ENCODE measurements around the gene INPP5A.
"Not testable (repeated sequence)": the region's sequence is repeated elsewhere in the genome, so short reads cannot be mapped to it uniquely, and the experiment has no call there.

The INPP5A gene

DNA sequence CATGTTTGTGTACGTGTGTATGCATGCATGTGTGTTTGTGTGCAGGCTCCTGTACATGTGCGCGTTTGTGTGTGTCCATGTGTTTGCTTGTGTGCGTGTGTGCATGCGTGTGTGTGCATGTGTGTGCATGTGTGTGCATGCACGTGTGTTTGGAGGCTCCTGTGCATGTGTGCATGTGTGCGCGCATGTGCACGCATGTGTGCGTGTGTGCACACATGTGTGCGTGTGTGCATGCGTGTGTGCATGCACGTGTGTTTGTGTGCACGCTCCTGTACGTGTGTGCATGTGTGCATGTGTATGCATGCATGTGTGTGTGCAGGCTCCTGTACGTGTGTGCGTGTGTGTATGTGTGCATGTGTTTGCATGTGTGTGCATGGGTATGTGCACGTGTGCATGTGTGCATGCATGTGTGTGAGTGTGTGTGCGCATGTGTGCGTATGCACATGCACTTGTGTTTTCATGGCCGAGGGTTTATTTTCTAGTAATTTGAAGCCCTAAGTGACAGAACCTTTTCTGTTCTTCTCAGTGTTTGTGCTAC lies 59.2 kb downstream of the INPP5A start:
- no peak for DNase-seq (ENCODE audit: low spot score)

DNA sequence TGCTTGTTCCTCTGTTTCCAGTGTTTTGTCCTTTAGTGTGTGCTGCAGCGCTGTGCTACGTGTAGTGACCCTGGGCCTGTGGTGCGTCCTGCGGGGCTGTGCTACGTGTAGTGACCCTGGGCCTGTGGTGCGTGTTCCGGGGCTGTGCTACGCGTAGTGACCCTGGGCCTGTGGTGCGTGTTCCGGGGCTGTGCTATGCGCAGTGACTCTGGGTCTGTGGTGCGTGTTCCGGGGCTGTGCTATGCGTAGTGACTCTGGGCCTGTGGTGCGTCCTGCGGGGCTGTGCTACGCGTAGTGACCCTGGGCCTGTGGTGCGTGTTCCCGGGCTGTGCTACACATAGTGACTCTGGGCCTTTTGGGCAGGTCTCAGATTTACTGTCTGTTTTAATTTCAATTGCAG lies 60.1 kb downstream of the INPP5A start:
- DNase-seq (ENCODE audit: low spot score) = no peak

DNA sequence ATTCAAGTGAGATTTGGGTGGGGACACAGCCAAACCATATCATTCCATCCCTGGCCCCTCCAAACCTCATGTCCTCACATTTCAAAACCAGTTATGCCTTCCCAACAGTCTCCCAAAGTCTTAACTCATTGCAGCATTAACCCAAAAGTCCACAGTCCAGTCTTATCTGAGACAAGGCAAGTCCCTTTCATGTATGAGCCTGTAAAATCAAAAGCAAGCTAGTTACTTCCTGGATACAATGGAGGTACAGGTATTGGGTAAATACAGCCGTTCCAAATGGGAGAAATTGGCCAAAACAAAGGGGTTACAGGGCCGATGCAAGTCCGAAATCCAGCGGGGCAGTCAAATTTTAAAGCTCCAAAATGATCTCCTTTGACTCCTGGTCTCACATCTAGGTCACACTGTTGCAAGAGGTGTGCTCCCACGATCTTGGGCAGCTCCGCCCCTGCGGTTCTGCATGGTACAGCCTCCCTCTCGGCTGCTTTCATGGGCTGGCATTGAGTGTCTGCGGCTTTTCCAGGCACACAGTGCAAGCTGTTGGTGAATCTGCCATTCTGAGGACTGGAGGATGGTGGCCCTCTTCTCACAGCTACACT lies 61.5 kb downstream of the INPP5A start:
- DNase-seq (ENCODE audit: low spot score) = not testable (repeated sequence)

DNA sequence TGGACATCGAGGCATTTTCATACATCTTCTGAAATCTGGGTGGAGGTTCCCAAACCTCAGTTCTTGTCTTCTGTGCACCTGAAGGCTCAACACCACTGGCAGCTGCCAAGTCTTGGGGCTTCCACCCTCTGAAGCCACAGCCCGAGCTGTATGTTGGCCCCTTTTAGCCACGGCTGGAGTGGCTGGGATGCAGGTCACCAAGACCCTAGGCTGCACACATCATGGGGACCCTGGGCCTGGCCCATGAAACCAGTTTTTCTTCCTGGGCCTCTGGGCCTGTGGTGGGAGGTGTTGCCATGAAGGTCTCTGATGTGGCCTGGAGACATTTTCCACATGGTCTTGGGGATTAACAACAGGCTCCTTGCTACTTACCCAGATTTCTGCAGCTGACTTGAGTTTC lies 62.1 kb downstream of the INPP5A start:
- DNase-seq (ENCODE audit: low spot score) = no peak

DNA sequence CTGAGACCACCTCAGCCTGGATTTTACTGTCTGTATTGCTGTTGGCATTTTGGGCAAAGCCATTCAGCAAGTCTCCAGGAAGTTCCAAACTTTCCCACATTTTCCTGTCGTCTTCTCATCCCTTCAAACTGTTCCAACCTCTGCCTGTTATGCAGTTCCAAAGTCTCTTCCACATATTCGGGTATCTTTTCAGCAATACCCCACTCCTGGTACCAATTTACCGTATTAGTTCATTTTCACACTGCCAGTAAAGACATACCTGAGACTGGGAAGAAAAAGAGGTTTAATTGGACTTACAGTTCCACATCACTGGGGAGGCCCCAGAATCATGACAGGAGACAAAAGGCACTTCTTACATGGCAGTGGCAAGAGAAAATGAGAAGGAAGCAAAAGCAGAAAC lies 62.8 kb downstream of the INPP5A start:
- no peak for DNase-seq (ENCODE audit: low spot score)

DNA sequence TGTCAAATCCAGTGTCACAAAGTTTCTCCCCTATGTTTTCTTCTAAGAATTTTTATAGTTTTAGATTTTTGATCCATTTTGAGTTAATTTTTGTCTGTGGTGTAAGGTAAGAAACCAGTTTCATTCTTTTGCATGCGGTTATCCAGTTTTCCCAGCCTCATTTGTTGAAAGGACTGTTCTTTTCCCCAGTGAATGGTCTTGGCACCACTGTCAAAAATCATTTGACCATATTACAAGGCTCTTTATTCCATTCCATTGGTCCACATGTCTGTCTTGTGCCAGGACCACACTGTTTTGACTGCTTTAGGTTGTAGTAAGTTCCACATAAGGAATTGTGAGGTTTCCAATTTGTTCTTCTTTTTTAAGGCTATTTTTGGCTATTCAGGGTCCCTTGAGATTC lies 64.0 kb downstream of the INPP5A start:
- no peak for DNase-seq (ENCODE audit: low spot score)

DNA sequence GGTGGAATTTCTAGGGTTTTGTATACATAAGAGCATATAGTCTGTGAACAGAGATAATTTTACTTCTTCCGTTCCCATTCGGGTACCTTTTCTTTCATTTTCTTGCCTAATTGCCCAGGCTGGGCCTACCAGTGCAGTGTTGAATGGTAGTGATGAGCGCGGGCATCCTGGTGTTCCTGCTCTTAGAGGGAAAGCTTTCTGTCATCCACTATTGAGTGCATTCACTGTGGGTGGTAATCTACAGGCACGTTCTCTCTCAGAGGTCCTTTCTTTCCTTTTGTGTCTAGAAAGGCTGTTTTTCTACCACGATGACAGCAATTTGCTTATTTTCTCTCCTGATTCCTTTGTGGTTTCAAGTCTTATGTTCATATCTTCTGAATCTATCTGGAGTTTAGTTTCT lies 65.0 kb downstream of the INPP5A start:
- no peak for DNase-seq (ENCODE audit: low spot score)

DNA sequence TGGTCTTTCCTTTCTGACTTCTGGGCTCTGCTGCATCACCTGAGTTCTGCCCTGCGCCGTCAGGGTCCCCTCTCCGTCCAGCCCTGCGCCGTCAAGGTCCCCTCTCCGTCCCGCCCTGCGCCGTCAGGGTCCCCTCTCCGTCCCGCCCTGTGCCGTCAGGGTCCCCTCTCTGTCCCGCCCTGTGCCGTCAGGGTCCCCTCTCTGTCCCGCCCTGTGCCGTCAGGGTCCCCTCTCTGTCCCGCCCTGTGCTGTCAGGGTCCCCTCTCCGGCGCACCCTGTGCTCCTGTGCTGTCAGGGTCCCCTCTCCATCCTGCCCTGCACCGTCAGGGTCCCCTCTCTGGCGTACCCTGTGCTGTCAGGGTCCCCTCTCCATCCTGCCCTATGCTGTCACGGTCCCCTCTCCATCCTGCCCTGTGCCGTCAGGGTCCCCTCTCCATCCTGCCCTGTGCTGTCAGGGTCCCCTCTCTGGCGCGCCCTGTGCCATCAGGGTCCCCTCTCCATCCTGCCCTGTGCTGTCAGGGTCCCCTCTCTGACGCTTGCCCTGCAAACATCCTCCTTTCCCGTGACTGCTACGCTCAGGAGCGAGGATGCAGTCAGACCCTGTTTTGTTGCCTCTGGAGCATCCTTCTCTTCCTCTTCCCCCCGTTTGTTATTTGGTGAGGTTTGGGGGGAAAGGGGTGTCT lies 66.4 kb downstream of the INPP5A start:
- DNase-seq (ENCODE audit: low spot score) = no peak

DNA sequence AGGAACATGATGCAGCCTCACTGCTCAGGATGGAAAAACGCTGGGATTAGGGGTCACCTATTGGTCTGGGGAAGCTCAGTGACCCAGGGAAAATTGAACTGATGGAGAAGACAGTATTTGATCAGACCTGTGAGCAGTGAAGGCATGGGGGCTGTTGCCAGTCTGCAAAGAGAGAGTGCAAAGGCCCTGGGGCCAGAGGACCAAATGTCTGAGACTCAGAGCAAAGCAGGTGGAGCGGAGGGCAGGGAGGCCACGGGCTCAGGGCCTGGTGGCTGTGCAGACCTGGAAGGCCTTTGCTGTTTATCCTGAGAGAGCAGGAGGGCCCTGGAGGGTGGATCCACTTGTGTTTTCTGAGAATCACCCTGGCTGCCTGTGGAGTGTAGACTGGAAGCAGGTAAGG lies 67.1 kb downstream of the INPP5A start:
- DNase-seq (ENCODE audit: low spot score) = no peak

DNA sequence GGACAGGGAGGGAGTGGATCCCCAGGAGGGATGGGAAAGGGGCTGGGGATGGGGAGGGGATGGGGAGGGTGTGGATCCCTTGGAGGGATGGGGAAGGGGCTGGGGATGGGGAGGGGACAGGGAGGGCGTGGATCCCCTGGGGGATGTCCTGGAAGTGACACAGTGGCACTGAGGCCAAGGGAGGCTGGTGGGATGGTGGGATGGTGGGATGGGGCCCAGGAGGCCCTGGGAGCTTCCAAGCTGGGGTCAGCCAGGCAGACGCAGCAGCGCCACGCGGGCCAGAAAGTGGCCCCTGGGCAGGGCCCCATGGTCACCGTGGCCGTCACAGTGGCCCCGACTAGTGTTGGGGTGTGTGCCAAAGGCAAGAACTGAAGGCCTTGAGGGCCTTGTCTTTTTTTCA lies 67.8 kb downstream of the INPP5A start:
- DNase-seq (ENCODE audit: low spot score) = no peak

DNA sequence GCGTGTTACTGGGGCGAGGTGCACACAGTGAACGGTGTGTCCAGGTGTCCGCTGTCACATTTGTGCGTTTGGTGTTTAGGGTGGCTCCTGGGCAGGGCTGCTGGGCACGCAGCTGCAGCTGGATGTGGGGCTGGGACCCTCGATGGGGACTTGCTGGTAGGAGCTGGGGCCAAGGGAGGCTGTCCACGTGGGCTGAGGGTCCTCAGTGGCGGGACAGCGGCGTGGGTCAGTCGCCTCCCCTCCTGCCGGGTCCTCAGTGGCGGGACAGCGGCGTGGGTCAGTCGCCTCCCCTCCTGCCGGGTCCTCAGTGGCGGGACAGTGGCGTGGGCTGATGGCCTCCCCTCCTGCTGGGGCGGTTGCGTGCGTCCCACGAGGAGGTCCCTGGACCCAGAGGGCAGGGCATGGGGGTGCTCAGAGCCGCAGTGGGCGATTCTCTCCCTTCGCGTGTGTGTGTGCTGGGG lies 68.5 kb downstream of the INPP5A start:
- no peak for DNase-seq (ENCODE audit: low spot score)

DNA sequence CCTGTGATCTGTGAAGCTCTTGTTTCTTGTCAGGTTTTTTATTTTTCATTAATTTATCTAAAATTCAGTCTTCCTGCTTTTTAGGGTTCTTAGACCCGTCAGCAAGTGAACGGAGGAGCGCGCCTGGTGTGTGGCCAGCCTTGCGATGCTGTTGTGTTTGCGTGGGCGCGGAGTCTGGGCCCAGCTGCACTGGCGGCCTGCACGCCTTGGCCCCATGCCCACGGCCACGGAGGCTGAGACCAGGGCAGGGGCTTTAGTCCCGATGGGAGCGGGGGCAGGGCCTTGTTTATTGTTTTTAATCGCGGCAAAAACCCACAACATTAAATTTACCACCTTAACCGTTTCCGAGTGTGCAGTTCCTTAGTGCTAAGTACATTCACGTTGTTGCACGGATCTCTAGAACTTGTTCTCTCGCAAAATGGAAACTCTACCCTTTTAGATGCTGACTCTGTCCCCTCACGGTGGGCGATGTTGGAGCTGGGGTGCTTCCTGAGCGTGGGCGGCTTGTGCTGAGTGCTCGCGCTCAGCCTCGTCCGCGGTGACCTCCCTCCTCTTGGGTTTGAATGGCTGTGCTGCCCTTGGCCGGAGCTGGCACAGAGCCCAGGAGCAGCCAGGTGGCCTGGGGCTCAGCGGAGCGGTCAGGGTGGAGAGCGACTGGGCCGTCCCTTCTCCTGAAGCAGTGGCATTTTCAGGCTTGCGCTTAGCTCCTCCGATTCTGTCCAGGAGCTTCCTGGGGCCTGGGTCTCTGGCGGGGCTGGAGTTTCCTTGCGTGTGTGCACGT lies 69.1 kb downstream of the INPP5A start:
- DNase-seq (ENCODE audit: low spot score) = peak; percentile 83

DNA sequence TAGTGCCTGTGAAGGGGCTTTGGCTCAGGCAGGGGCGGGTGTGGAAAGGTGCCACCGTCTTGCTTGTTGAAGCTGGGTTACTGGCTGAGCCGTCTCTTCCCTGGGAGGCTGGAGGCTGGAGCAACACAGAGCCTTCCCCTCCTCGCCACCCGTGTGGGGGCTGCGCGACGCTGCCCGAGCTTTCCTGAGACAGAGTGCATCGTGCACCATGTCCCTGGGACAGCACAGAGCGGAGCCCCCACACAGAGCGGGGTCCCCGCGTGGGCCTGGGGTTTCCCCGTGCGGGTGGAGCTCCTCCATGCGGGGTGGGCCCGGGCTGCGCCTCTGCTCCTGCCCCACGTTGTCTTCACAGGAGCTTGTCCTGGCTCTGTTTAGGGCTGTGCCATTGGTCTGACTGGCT lies 69.9 kb downstream of the INPP5A start:
- no peak for DNase-seq (ENCODE audit: low spot score)

DNA sequence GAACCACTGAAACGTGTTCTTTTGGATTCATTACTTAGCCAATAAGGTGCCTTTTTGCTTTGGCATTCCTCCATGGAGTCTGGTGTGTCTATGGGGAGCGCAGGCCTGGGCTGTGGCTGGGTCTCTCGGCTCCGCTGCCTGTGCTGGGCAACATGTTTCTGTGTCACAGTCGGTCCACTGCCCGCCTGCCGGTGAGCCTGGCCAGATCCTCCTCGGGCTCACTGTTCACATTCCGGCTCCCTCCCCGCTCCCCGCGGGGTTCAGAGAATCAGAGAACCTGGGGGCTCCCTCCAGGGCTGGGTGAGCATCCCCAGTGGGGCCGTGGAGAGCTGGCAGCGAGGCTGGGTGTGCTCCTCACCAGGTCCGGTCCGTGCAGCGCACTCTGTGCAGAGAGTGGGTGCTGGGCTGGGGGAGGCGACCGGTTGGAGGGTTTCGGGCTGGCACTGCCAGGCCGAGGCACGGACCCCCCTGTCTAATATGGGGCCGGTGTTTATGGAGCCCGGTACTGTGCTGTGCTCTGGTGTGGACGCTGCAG lies 70.4 kb downstream of the INPP5A start:
- no peak for DNase-seq (ENCODE audit: low spot score)

DNA sequence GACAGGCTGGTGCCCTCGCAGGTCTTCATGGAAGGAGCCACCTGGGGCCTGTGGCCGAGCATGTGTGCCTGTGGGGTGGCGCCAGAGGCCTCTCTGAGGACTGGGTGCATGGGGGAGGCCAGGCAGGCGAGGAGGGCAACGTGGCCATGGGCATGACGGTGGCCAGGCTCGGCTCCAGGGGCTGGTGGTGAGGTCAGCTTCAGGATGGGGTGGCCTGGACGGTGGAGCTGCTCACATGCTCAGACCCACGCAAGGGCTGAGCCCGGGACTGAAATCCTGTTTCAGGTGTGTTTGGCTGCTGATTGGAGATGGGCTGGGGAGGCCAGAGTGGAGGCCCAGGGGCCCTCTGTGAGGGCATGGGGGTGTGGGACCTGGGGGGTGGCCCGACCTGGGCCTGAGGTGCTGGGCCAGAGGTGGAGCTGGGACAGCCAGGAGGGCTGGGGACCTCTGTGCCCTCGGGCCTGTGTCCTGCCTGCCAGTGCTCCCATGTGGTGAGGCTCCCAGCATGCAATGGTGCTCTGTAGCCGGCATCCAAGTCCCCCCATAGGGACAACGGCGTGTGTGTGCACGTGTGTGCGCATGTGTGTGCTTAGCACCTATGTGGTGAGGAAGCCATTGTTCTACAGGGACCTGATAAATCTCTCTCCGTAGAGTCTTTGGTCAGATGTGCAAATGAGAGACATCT lies 71.1 kb downstream of the INPP5A start:
- DNase-seq (ENCODE audit: low spot score) = no peak

DNA sequence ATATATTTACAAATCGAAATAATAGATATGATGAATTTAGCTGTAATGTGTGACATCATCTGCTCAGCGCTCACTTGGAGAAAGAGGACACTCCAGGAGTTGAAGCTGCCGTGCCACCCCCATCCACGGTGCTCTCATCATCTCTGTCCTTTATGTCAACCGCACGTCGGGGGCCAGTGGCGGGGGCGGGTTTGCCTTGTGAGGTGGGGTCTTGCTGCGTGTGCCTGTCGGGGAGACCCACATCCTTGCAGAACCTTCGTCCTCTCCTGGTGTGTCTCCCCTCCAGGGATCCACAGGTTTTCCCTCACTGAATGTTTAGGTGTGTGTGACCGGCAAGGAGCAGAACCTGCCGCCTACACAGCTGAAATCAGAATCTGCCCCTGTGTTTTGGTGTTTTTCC lies 71.6 kb downstream of the INPP5A start:
- no peak for DNase-seq (ENCODE audit: low spot score)

DNA sequence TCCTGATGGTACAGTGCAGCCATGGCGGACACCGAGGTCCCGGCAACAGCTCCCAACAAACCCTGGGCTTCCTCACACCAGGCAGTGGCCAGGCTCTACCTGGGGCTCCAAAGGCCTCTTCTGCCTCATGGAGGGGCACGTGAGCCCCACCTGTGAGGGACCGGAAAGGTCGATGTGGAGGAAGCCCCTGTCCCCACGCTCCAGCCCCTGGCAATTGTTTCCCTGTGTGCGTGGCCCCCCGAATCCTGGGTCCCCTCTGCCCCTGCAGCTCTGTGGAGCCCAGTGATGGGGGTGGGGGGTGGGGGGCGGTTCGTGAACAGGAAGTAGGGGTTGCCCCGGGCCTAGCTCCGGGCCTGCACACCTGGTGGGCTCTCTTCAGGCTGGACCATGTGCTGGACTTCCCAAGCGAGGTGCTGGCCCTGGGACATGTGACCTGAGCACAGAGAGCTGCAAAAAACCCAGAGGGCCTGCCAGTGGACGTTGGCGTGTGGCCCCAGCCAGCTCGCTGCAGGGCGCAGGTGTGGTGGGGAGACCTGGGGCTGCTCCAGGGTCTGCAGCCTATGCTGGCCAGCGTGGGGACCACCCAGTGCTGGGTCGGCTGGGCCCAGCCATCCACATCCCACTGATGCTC lies 72.6 kb downstream of the INPP5A start:
- DNase-seq (ENCODE audit: low spot score) = no peak

DNA sequence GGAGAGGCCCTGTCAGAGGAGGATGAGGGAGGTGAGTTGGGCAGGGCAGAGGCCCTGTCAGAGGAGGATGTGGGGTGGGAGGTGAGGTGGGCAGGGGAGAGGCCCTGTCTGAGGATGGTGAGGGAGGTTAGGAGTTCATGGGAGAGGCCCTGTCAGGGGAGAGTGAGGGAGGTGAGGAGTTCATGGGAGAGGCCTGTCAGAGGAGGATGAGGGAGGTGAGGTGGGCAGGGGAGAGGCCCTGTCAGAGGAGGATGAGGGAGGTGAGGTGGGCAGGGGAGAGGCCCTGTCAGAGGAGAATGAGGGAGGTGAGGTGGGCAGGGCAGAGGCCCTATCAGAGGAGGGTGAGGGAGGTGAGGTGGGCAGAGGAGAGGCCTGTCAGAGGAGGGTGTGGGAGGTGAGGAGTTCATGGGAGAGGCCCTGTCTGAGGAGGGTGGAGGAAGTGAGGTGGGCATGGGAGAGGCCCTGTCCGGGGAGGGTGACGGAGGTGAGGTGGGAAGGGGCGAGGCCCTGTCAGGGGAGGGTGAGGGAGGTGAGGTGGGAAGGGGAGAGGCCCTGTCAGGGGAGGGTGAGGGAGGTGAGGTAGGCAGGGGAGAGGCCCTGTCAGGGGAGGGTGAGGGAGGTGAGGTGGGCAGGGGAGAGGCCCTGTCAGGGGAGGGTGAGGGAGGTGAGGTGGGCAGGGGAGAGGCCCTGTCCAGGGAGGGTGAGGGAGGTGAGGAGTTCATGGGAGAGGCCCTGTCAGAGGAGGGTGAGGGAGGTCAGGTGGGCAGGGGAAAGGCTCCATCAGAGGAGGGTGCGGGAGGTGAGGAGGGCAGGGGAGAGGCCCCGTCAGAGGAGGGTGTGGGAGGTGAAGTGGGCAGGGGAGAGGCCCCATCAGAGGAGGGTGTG lies 73.7 kb downstream of the INPP5A start:
- DNase-seq (ENCODE audit: low spot score) = no peak

DNA sequence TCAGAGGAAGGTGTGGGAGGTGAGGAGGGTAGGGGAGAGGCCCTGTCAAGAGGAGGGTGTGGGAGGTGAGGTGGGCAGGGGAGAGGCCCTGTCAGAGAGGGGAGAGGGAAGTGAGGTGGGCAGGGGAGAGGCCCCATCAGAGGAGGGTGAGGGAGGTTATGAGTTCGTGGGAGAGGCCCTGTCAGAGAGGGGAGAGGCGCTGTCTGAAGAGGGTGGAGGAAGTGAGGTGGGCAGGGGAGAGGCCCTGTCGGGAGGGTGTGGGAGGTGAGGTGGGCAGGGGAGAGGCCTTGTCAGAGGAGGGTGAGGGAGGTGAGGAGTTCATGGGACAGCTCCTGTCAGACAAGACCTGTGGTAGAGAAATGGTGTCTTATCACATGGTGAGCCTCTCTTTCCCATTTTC lies 74.4 kb downstream of the INPP5A start:
- no peak for DNase-seq (ENCODE audit: low spot score)
